H1 (cell line): ENCODE results near the gene IL13. TPM values are rescaled to one million over a fixed set of nuclear protein-coding genes. Genes with fewer than 3 reads are reported as not detected.

Experiments
- ATF2 ChIP-seq: IDR thresholded peaks from 2 replicates; pipeline ENCODE4 v1.6.1; 2012; ENCODE audit warnings: low read length, inconsistent platforms
- CHD7 ChIP-seq: fragments of 300-600 bp; sonication (generic); IDR thresholded peaks from 2 replicates; pipeline ENCODE4 v1.7.1; 2012; ENCODE audit warnings: low read length, moderate library complexity, mild to moderate bottlenecking, inconsistent platforms; ENCODE audit not compliant: insufficient replicate concordance
- EP300 ChIP-seq, 2 experiments: IDR thresholded peaks; 1 replicate in 1 of 2; 2 replicates in 1 of 2; pipeline ENCODE4 v1.6.1; 2011 to 2012; ENCODE audit warnings: low read depth in 2 of 2, low read length in 2 of 2, mild to moderate bottlenecking in 2 of 2, borderline replicate concordance in 1 of 2, inconsistent platforms in 1 of 2, moderate library complexity in 1 of 2
- KDM1A ChIP-seq: fragments of 200-600, 300-600 bp; sonication (generic); IDR thresholded peaks from 2 replicates; pipeline ENCODE4 v1.7.1; 2016; ENCODE audit warnings: mild to moderate bottlenecking, low read length, borderline replicate concordance
- MAFK ChIP-seq: IDR thresholded peaks from 2 replicates; pipeline ENCODE4 v1.6.1; 2012; ENCODE audit warnings: low read depth, mild to moderate bottlenecking, improper control_type of control experiment, low read length
- NRF1 ChIP-seq: IDR thresholded peaks from 2 replicates; pipeline ENCODE4 v1.6.1; 2011; ENCODE audit warnings: mild to moderate bottlenecking, low read depth, low read length, improper control_type of control experiment
- RFX5 ChIP-seq: IDR thresholded peaks from 2 replicates; pipeline ENCODE4 v1.6.1; 2011; ENCODE audit warnings: low read depth, low read length, improper control_type of control experiment, borderline replicate concordance
- SIRT6 ChIP-seq: IDR thresholded peaks from one replicate; pipeline ENCODE4 v1.7.1; 2012; ENCODE audit warnings: low read length, inconsistent platforms
- SP1 ChIP-seq: IDR thresholded peaks from 2 replicates; pipeline ENCODE4 v1.6.1; 2011; ENCODE audit warnings: low read depth, low read length
- polyA plus RNA-seq, 7 experiments: library from polyadenylated mRNA; depleted of rRNA in 3 of 7; stranded (reverse) in 5 of 7; unstranded in 2 of 7; fragments of >200 nt in 5 of 7; fragments of 200-250 nt in 2 of 7; gene quantifications; 1 replicate in 5 of 7; 2 replicates in 1 of 7; 4 replicates in 1 of 7; pipeline versions ENCODE4 v1.2.1 to v1.2.3, GENCODE V29; 2011 to 2013; ENCODE audit warnings: missing spikeins in 2 of 7, mixed read lengths in 2 of 7
- total RNA-seq: library from RNA; stranded (reverse); fragmentation: NEBNext Ultra II Directional; extraction: Animal tissue kit (Norgen Biotek cat#: 25700); gene quantifications from 2 replicates; pipeline ENCODE4 v1.2.1, GENCODE V29; 2021

Gene IL13
- total and polyA plus RNA-seq, 2 of the 8 experiments (the other 6 are each of a cell fraction or from before 2014, with no cell fraction given) = not detected

GRCh38 chr5:132675936-132676689 lies 18.1 kb downstream of the IL13 start (continued):
- TF ChIP-seq CHD7 (no peak), SIRT6 (no peak), MAFK (no peak), RFX5 (no peak), KDM1A (no peak), EP300 (IDR thresholded peaks at IDR 0.05; ENCODE audit: borderline replicate concordance in 1 of 2, low read depth in 2 of 2, low read length in 2 of 2) (no peak), ATF2 (no peak), SP1 (no peak), NRF1 (no peak)
